GM12878 (cell line): ENCODE results near the gene IFITM1. TPM values are rescaled to one million over a fixed set of nuclear protein-coding genes. Genes with fewer than 3 reads are reported as not detected.

ENCODE experiments used
- ATAC-seq: fragments of 200-7000 bp; cut with Tn5 transposase; 3 replicates; pipeline ENCODE4 v1.9.1; 2020; ENCODE audit warnings: mild to moderate bottlenecking, moderate library complexity
- BruUV-seq: library from RNA; stranded (reverse); fragments of 400-500 nt; replicated peaks from 2 replicates; lab custom pipeline; 2021; lab: Mats Ljungman, UMichigan
- CTCF ChIA-PET: fragments of 300-600 bp; sonication (Branson Sonifier 250); formaldehyde crosslinking; extraction: SDS; loops from one replicate; lab custom pipeline; 2021; ENCODE audit warnings: inconsistent platforms; lab: Yijun Ruan, JAX
- POLR2A ChIA-PET: fragments of 350-600 bp; formaldehyde crosslinking; extraction: SDS; loops from one replicate; lab custom pipeline; 2021; ENCODE audit warnings: inconsistent platforms; lab: Charles Lee
- RAD21 ChIA-PET: fragments of 300-600 bp; sonication (Branson Sonifier 250); formaldehyde crosslinking; loops from one replicate; lab custom pipeline; 2023; ENCODE audit warnings: antibody characterized with exemption; ENCODE audit not compliant: unreplicated experiment; lab: Charles Lee
- SMC1A ChIA-PET: fragments of 300-600 bp; sonication (Branson Sonifier 250); formaldehyde crosslinking; loops from one replicate; lab custom pipeline; 2023; ENCODE audit not compliant: unreplicated experiment, uncharacterized antibody; lab: Charles Lee
- DNase-seq: peaks from one replicate; pipeline ENCODE4 v3.0.0-alpha.2; 2011; ENCODE audit warnings: low read depth, low spot score
- FAIRE-seq: peaks from 3 replicates; lab custom pipeline; 2011; peaks lifted over from hg19 to GRCh38; lab: Jason Lieb, UNC
- H2AFZ ChIP-seq: 2 replicates; pipeline ENCODE4 v1.6.0; 2011; ENCODE audit warnings: low read depth, low read length, control low read depth; ENCODE audit not compliant: control insufficient read depth
- H3K27ac ChIP-seq: 2 replicates; pipeline ENCODE4 v1.5.1; 2011; ENCODE audit warnings: control low read depth; ENCODE audit not compliant: control insufficient read depth, insufficient read depth
- H3K27me3 ChIP-seq, 2 experiments: replicated peaks in 1 of 2; 2 replicates each; pipeline versions ENCODE4 v1.6.0 to v1.6.1; 2011; ENCODE audit warnings: low read length in 1 of 2; ENCODE audit not compliant: control insufficient read depth in 2 of 2, insufficient read depth in 2 of 2
- H3K36me3 ChIP-seq, 2 experiments: 2 replicates each; pipeline ENCODE4 v1.5.1; 2011; ENCODE audit warnings: low read length in 1 of 2; ENCODE audit not compliant: control insufficient read depth in 2 of 2, insufficient read depth in 2 of 2
- H3K4me1 ChIP-seq: 2 replicates; pipeline ENCODE4 v1.6.1; 2011; ENCODE audit warnings: mild to moderate bottlenecking, low read length, moderate library complexity, mixed read lengths; ENCODE audit not compliant: control insufficient read depth, insufficient read depth
- H3K4me2 ChIP-seq: 2 replicates; pipeline ENCODE4 v1.6.0; 2011; ENCODE audit warnings: control low read depth; ENCODE audit not compliant: control insufficient read depth, insufficient read depth
- H3K4me3 ChIP-seq: fragments of 200-600 bp; sonication (generic); 2 replicates; pipeline ENCODE4 v1.5.1; 2016
- H3K79me2 ChIP-seq: 2 replicates; pipeline ENCODE4 v1.6.0; 2011; ENCODE audit warnings: low read length; ENCODE audit not compliant: control insufficient read depth, insufficient read depth
- H3K9ac ChIP-seq: 2 replicates; pipeline ENCODE4 v1.8.0; 2011; ENCODE audit warnings: low read length, control low read depth, mixed read lengths; ENCODE audit not compliant: control insufficient read depth, insufficient read depth
- H3K9me3 ChIP-seq: replicated peaks from 3 replicates; pipeline ENCODE4 v1.5.1; 2011; ENCODE audit warnings: mild to moderate bottlenecking, low read length; ENCODE audit not compliant: control insufficient read depth, insufficient read depth
- H4K20me1 ChIP-seq: 2 replicates; pipeline ENCODE4 v1.6.0; 2011; ENCODE audit not compliant: control insufficient read depth, insufficient read depth
- BRCA1 ChIP-seq: IDR thresholded peaks from 2 replicates; pipeline ENCODE4 v1.6.1; 2011; ENCODE audit warnings: low read depth, low read length, improper control_type of control experiment
- HCFC1 ChIP-seq: fragments of 150-350 bp; IDR thresholded peaks from 2 replicates; pipeline ENCODE4 v1.6.1; 2014; ENCODE audit warnings: low read length
- NR2C1 ChIP-seq: fragments of 450-650 bp; IDR thresholded peaks from 2 replicates; pipeline ENCODE4 v1.6.1; 2017; ENCODE audit warnings: antibody characterized with exemption, mild to moderate bottlenecking, moderate library complexity
- NR2C2 ChIP-seq: IDR thresholded peaks from 2 replicates; pipeline ENCODE4 v1.6.1; 2011; ENCODE audit warnings: borderline replicate concordance, low read depth; ENCODE audit not compliant: control insufficient read depth, insufficient read length
- SPI1 ChIP-seq: IDR thresholded peaks from 2 replicates; pipeline ENCODE4 v1.6.1; 2011; ENCODE audit warnings: low read depth, mild to moderate bottlenecking, low read length, moderate library complexity, borderline replicate concordance; ENCODE audit not compliant: insufficient read depth
- SRF ChIP-seq, 2 experiments: IDR thresholded peaks; 2 replicates each; pipeline ENCODE4 v1.6.1; 2011; ENCODE audit warnings: low read depth in 2 of 2, low read length in 2 of 2, mild to moderate bottlenecking in 1 of 2, moderate library complexity in 1 of 2
- TARDBP ChIP-seq: IDR thresholded peaks from 2 replicates; pipeline ENCODE4 v1.6.1; 2016; ENCODE audit warnings: borderline replicate concordance
- TCF12 ChIP-seq: IDR thresholded peaks from 2 replicates; pipeline ENCODE4 v1.6.1; 2011; ENCODE audit warnings: low read depth, mild to moderate bottlenecking, low read length
- WRNIP1 ChIP-seq: IDR thresholded peaks from 2 replicates; pipeline ENCODE4 v1.6.1; 2011; ENCODE audit warnings: low read depth, low read length, improper control_type of control experiment, borderline replicate concordance
- YBX1 ChIP-seq: fragments of 450-650 bp; IDR thresholded peaks from 2 replicates; pipeline ENCODE4 v1.6.1; 2016; ENCODE audit warnings: antibody characterized with exemption
- YY1 ChIP-seq: IDR thresholded peaks from 2 replicates; pipeline ENCODE4 v1.6.1; 2011; ENCODE audit warnings: low read depth, mild to moderate bottlenecking, low read length
- ZNF217 ChIP-seq: fragments of 450-650 bp; IDR thresholded peaks from 2 replicates; pipeline ENCODE4 v1.6.1; 2017; ENCODE audit warnings: antibody characterized with exemption, mild to moderate bottlenecking
- WGBS: methylation state at CpG from one replicate; pipeline ENCODE4 v1.1.6; 2016; ENCODE audit warnings: low lambda C conversion rate; ENCODE audit not compliant: insufficient replicate concordance, insufficient coverage; ENCODE audit errors: missing lambda C conversion rate; 5-methylcytosine and 5-hydroxymethylcytosine counted together
- in situ Hi-C: fragments of 300-500 bp; cut with MboI; formaldehyde crosslinking; loops from 9 replicates; pipeline ENCODE4 v1.14.3; 2018; ENCODE audit warnings: mixed read lengths
- intact Hi-C: fragments of 100-400 bp; cut with micrococcal nuclease; formaldehyde crosslinking; loops from one replicate; pipeline ENCODE4 v1.14.2; 2022; ENCODE audit not compliant: unreplicated experiment
- polyA plus RNA-seq, 11 experiments: library from polyadenylated mRNA; depleted of rRNA in 4 of 11; unstranded in 6 of 11; stranded (reverse) in 5 of 11; fragments of >200 nt; fragmentation: Nextera tagmentation in 4 of 11; fragmentation: Illumina TruSeq in 1 of 11; extraction: Ambion mirVana in 4 of 11; extraction: Trizol in 1 of 11; gene quantifications; 1 replicate in 1 of 11; 2 replicates in 10 of 11; pipeline versions ENCODE4 v1.2.1 to v1.2.3, GENCODE V29; 2011 to 2016; ENCODE audit warnings: inconsistent platforms in 2 of 11, missing spikeins in 2 of 11, low read depth in 1 of 11
- total RNA-seq, 4 experiments: library from RNA; depleted of rRNA in 3 of 4; stranded (reverse); fragments of >200 nt in 3 of 4; fragmentation: Illumina TruSeq in 1 of 4; extraction: Trizol in 1 of 4; gene quantifications; 2 replicates each; pipeline versions ENCODE4 v1.2.1 to v1.2.3, GENCODE V29; 2013 to 2021
- TF ChIP-seq, protein P1 (sequence below): fragments of 450-650 bp; IDR thresholded peaks from 2 replicates; pipeline ENCODE4 v1.6.1; 2016; ENCODE audit warnings: mild to moderate bottlenecking
- TF ChIP-seq, protein P2 (sequence below): IDR thresholded peaks from 2 replicates; pipeline ENCODE4 v1.6.1; 2011; ENCODE audit warnings: mild to moderate bottlenecking, low read depth, low read length, moderate library complexity; ENCODE audit not compliant: insufficient replicate concordance
- TF ChIP-seq, protein P3 (sequence below): fragments of 450-650 bp; formaldehyde crosslinking; IDR thresholded peaks from 2 replicates; pipeline ENCODE4 v1.4.0; 2022; ENCODE audit warnings: mild to moderate bottlenecking, moderate library complexity
- TF ChIP-seq, protein P4 (sequence below): IDR thresholded peaks from 2 replicates; pipeline ENCODE4 v1.6.1; 2012; ENCODE audit warnings: low read depth, low read length, improper control_type of control experiment

IFITM1 gene
- total and polyA plus RNA-seq, 10 of the 15 experiments (the other 5 are each of a cell fraction or from before 2014, with no cell fraction given), result 396 to 2,788 (median 607) TPM

DNA sequence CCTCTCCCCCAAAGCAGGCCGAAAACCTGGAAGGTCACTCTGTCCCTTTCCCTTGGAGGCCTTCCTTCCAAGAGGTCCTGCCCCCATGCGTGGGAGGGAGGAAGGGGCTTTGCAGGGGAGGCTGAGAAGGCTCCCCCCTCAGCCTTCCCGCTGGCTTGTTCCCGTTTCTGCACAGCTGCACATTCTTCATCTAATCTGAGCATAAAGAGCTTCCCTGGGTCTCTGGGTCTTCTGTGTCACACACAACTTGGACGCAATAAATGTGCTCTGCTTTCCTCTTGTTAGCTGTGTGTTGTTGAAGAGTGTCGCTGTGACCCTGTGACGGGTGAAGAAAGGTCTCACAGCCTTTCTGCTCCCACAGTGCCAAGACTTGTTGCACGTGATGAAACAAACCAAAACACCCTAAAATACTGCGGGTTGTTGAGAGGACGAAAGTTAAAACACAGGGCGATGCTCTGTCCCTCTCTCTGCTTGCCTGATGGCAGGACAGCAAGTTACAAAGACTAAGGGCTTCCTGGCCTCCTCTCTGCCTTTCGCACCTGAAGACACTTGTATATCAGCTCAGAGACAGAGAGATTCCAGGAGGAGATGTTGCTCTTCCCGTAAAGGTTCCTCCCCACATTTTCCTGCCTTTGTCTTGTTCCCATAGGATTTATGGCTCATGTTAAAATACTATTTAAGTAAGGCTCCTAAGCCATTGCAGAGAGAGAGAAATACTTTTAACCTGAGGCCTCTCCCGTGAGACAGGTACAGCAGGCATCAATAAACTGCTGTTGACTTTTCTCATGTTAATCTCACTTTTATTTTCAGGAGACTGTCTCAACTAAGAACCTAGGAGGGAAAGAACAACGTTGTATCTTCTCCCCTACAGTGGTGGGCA is 22.2 kb downstream of the IFITM1 start:
- RAD21 ChIA-PET, result no interaction called here
- peaks cover 5% of the 10 kb centered on the region; the same call in 2 of the 3 replicates for H3K9me3 ChIP-seq
- TF ChIP-seq NR2C1 (no peak), TARDBP (no peak), NR2C2 (no peak), SPI1 (no peak), HCFC1 (no peak), BRCA1 (no peak), YY1 (no peak), YBX1 (no peak), TCF12 (no peak), SRF (IDR thresholded peaks at IDR 0.05; ENCODE audit: low read depth in 2 of 2, low read length in 2 of 2) (no peak), ZNF217 (no peak), WRNIP1 (no peak)
- TF ChIP-seq, protein P1, sequence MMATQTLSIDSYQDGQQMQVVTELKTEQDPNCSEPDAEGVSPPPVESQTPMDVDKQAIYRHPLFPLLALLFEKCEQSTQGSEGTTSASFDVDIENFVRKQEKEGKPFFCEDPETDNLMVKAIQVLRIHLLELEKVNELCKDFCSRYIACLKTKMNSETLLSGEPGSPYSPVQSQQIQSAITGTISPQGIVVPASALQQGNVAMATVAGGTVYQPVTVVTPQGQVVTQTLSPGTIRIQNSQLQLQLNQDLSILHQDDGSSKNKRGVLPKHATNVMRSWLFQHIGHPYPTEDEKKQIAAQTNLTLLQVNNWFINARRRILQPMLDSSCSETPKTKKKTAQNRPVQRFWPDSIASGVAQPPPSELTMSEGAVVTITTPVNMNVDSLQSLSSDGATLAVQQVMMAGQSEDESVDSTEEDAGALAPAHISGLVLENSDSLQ, result no peak
- TF ChIP-seq, protein P2, sequence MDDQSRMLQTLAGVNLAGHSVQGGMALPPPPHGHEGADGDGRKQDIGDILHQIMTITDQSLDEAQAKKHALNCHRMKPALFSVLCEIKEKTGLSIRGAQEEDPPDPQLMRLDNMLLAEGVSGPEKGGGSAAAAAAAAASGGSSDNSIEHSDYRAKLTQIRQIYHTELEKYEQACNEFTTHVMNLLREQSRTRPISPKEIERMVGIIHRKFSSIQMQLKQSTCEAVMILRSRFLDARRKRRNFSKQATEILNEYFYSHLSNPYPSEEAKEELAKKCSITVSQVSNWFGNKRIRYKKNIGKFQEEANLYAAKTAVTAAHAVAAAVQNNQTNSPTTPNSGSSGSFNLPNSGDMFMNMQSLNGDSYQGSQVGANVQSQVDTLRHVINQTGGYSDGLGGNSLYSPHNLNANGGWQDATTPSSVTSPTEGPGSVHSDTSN, result no peak
- TF ChIP-seq, protein P3, sequence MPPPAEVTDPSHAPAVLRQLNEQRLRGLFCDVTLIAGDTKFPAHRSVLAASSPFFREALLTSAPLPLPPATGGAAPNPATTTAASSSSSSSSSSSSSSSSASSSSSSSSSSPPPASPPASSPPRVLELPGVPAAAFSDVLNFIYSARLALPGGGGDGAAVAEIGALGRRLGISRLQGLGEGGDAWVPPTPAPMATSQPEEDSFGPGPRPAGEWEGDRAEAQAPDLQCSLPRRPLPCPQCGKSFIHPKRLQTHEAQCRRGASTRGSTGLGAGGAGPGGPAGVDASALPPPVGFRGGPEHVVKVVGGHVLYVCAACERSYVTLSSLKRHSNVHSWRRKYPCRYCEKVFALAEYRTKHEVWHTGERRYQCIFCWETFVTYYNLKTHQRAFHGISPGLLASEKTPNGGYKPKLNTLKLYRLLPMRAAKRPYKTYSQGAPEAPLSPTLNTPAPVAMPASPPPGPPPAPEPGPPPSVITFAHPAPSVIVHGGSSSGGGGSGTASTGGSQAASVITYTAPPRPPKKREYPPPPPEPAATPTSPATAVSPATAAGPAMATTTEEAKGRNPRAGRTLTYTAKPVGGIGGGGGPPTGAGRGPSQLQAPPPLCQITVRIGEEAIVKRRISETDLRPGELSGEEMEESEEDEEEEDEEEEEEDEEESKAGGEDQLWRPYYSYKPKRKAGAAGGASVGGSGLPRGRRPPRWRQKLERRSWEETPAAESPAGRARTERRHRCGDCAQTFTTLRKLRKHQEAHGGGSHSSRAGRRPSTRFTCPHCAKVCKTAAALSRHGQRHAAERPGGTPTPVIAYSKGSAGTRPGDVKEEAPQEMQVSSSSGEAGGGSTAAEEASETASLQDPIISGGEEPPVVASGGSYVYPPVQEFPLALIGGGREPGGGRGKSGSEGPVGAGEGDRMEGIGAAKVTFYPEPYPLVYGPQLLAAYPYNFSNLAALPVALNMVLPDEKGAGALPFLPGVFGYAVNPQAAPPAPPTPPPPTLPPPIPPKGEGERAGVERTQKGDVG (CRISPR knock-in tag), result no peak
- TF ChIP-seq, protein P4, sequence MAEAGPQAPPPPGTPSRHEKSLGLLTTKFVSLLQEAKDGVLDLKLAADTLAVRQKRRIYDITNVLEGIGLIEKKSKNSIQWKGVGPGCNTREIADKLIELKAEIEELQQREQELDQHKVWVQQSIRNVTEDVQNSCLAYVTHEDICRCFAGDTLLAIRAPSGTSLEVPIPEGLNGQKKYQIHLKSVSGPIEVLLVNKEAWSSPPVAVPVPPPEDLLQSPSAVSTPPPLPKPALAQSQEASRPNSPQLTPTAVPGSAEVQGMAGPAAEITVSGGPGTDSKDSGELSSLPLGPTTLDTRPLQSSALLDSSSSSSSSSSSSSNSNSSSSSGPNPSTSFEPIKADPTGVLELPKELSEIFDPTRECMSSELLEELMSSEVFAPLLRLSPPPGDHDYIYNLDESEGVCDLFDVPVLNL, result no peak
- TF ChIP-seq, all 136 proteins: peak for 0
- 43% methylated on average over 14 of the region's 15 CpGs for WGBS
- Histone ChIP-seq H3K27me3 (no peaks in the 10 kb centered on the region), H3K4me1 (peaks cover 10% of the 10 kb centered on the region), H2AFZ (peak overlapping the region; percentile 6; the same call in 1 of the 2 replicates), H3K79me2 (no peaks in the 10 kb centered on the region), H3K27ac (no peak overlapping the region), H3K4me2 (no peak overlapping the region), H3K4me3 (no peak overlapping the region), H4K20me1 (no peaks in the 10 kb centered on the region), H3K36me3 (no peaks in the 10 kb centered on the region), H3K9ac (no peak overlapping the region)
- no peak for DNase-seq
- SMC1A ChIA-PET, result interaction anchor here (1.0 kb wide), 1 partner anchor 13 kb away, joined by 3 read pairs; no protein-coding TSS in a partner anchor
- in situ Hi-C loops (no loop called here), intact Hi-C loops (no loop called here)
- ATAC-seq, result no peak
- POLR2A ChIA-PET, result no interaction called here
- BruUV-seq, result no TSS peak
- CTCF ChIA-PET, result no interaction called here
- no peak for FAIRE-seq
